Activated CD4-positive, alpha-beta T cell treated with anti-CD3 and anti-CD28 coated beads, Interleukin-2, Interleukin-6, amounts not matched to agents 100 ng/mL and 50 ng/mL, durations not matched to agents 16 hours and 8 hours (primary cell): ENCODE measurements around the gene MMD.

ENCODE experiments used
- DNase-seq: peaks from one replicate; pipeline ENCODE4 v3.0.0-alpha.2; 2020

MMD gene

GRCh38 chr17:55344514-55344997, 77.1 kb downstream of the MMD start:
- DNase-seq: peak; percentile 86

GRCh38 chr17:55343900-55344513, 77.6 kb downstream of the MMD start:
- no peak for DNase-seq

- DNase-seq: no peak
Measured at GRCh38 chr17:55342800-55343585, 78.6 kb downstream of the MMD start.
